K562 (cell line): ENCODE results near the gene ARHGAP31. TPM values are rescaled to one million over a fixed set of nuclear protein-coding genes. Genes with fewer than 3 reads are reported as not detected.

Experiments
- ADNP ChIP-seq: fragments of 200-800 bp; sonication (Bioruptor generic); IDR thresholded peaks from 2 replicates; pipeline ENCODE4 v1.6.1; 2016; ENCODE audit warnings: missing genetic modification characterization, missing compliant biosample characterization
- CBX3 ChIP-seq, 2 experiments: IDR thresholded peaks; 1 replicate in 1 of 2; 2 replicates in 1 of 2; pipeline ENCODE4 v1.6.1; 2012; ENCODE audit warnings: inconsistent platforms in 2 of 2, low read length in 2 of 2, borderline replicate concordance in 1 of 2, control low read depth in 1 of 2
- EP400 ChIP-seq: fragments of 450-650 bp; IDR thresholded peaks from 2 replicates; pipeline ENCODE4 v1.6.1; 2017; ENCODE audit warnings: antibody characterized with exemption, mild to moderate bottlenecking, moderate library complexity
- ESRRA ChIP-seq: fragments of 450-650 bp; IDR thresholded peaks from 2 replicates; pipeline ENCODE4 v1.6.1; 2014; ENCODE audit warnings: low read depth, mild to moderate bottlenecking, moderate library complexity, borderline replicate concordance
- NR4A1 ChIP-seq, 2 experiments: fragments of 250-450 bp in 1 of 2; fragments of 450-650 bp in 1 of 2; sonication (Bioruptor Pico) in 1 of 2; IDR thresholded peaks; 2 replicates each; pipeline versions ENCODE4 v1.4.0 to v1.6.1; 2016 to 2020; ENCODE audit warnings: mild to moderate bottlenecking in 2 of 2, missing compliant biosample characterization in 1 of 2, missing genetic modification characterization in 1 of 2, moderate library complexity in 1 of 2
- RFX5 ChIP-seq: IDR thresholded peaks from 2 replicates; pipeline ENCODE4 v1.6.1; 2011; ENCODE audit warnings: low read depth, mild to moderate bottlenecking, improper control_type of control experiment, low read length
- RHOXF2B ChIP-seq: fragments of 250-450 bp; sonication (Bioruptor Pico); conservative IDR thresholded peaks from 2 replicates; pipeline ENCODE4 v1.5.1; 2021
- SAFB ChIP-seq: fragments of 200-400 bp; formaldehyde crosslinking; IDR thresholded peaks from 2 replicates; pipeline ENCODE4 v1.6.1; 2017; ENCODE audit warnings: low read depth, low read length, borderline replicate concordance
- TOE1 ChIP-seq, 2 experiments: fragments of 450-650 bp in 1 of 2; sonication (generic) in 1 of 2; formaldehyde crosslinking in 1 of 2; IDR thresholded peaks; 2 replicates each; pipeline versions ENCODE4 v1.7.1 to v1.8.0; 2016 to 2022; ENCODE audit warnings: borderline replicate concordance in 2 of 2, mild to moderate bottlenecking in 2 of 2, antibody characterized with exemption in 1 of 2, inconsistent platforms in 1 of 2, low read depth in 1 of 2, missing genetic modification reagents in 1 of 2, moderate library complexity in 1 of 2
- WHSC1 ChIP-seq: IDR thresholded peaks from one replicate; pipeline ENCODE4 v1.6.1; 2012; ENCODE audit warnings: low read length, control low read depth, inconsistent platforms
- ZNF551 ChIP-seq: fragments of 250-450 bp; sonication (Bioruptor Pico); IDR thresholded peaks from 2 replicates; pipeline ENCODE4 v1.5.0; 2021; ENCODE audit warnings: mild to moderate bottlenecking, moderate library complexity
- ZNF695 ChIP-seq: fragments of 450-650 bp; formaldehyde crosslinking; IDR thresholded peaks from 2 replicates; pipeline ENCODE4 v1.4.0; 2020; ENCODE audit warnings: mild to moderate bottlenecking, moderate library complexity
- ZNF707 ChIP-seq: fragments of 250-450 bp; sonication (Bioruptor Pico); conservative IDR thresholded peaks from 2 replicates; pipeline ENCODE4 v1.8.0; 2022; ENCODE audit warnings: inconsistent platforms, mild to moderate bottlenecking, moderate library complexity
- polyA plus RNA-seq, 8 experiments: library from polyadenylated mRNA; depleted of rRNA in 4 of 8; stranded (reverse) in 5 of 8; unstranded in 3 of 8; fragments of >200 nt; fragmentation: Nextera tagmentation in 2 of 8; fragmentation: Illumina TruSeq in 1 of 8; extraction: Ambion mirVana in 2 of 8; extraction: Trizol in 1 of 8; gene quantifications; 2 replicates each; pipeline versions ENCODE4 v1.2.1 to v1.2.3, GENCODE V29; 2011 to 2014; ENCODE audit warnings: inconsistent platforms in 1 of 8, missing spikeins in 1 of 8
- total RNA-seq, 7 experiments: library from RNA; depleted of rRNA in 6 of 7; stranded (reverse); fragments of >200 nt in 6 of 7; fragmentation: Illumina TruSeq in 2 of 7; extraction: Trizol in 2 of 7; gene quantifications; 2 replicates each; pipeline versions ENCODE4 v1.2.1 to v1.2.3, GENCODE V29; 2011 to 2021; ENCODE audit warnings: low replicate concordance in 1 of 7
- TF ChIP-seq, protein P1 (sequence below): fragments of 450-650 bp; IDR thresholded peaks from 2 replicates; pipeline ENCODE4 v1.6.1; 2016; ENCODE audit warnings: borderline replicate concordance
- TF ChIP-seq, protein P2 (sequence below), 3 experiments: IDR thresholded peaks in 2 of 3; conservative IDR thresholded peaks in 1 of 3; 2 replicates each; pipeline ENCODE4 v1.5.1; 2011 to 2012; ENCODE audit warnings: low read length in 3 of 3, mild to moderate bottlenecking in 3 of 3, control low read depth in 2 of 3, improper control_type of control experiment in 1 of 3, inconsistent platforms in 1 of 3, low read depth in 1 of 3, mixed read lengths in 1 of 3, moderate library complexity in 1 of 3; ENCODE audit not compliant: insufficient read depth in 2 of 3
- TF ChIP-seq, protein P3 (sequence below): fragments of 250-450 bp; sonication (Bioruptor Pico); IDR thresholded peaks from 2 replicates; pipeline ENCODE4 v1.8.0; 2021; ENCODE audit warnings: borderline replicate concordance, mild to moderate bottlenecking, moderate library complexity; ENCODE audit not compliant: poor library complexity, severe bottlenecking
- TF ChIP-seq, protein P4 (sequence below): fragments of 450-650 bp; IDR thresholded peaks from 2 replicates; pipeline ENCODE4 v1.6.1; 2014; ENCODE audit warnings: low read depth, mild to moderate bottlenecking, moderate library complexity, borderline replicate concordance
- TF ChIP-seq, protein P5 (sequence below), 3 experiments: fragments of 200-800 bp in 1 of 3; sonication (Bioruptor generic) in 1 of 3; sonication (generic) in 1 of 3; formaldehyde crosslinking in 1 of 3; IDR thresholded peaks; 2 replicates each; pipeline versions ENCODE4 v1.6.1 to v1.8.0; 2016 to 2022; ENCODE audit warnings: mild to moderate bottlenecking in 2 of 3, missing compliant biosample characterization in 2 of 3, missing genetic modification characterization in 2 of 3, missing genetic modification reagents in 1 of 3

Gene ARHGAP31
- total and polyA plus RNA-seq, 9 of the 15 experiments (the other 6 are each of a cell fraction or from before 2014, with no cell fraction given), result under 0.01 to 0.13 (median 0.06) TPM; not detected in 5

DNA sequence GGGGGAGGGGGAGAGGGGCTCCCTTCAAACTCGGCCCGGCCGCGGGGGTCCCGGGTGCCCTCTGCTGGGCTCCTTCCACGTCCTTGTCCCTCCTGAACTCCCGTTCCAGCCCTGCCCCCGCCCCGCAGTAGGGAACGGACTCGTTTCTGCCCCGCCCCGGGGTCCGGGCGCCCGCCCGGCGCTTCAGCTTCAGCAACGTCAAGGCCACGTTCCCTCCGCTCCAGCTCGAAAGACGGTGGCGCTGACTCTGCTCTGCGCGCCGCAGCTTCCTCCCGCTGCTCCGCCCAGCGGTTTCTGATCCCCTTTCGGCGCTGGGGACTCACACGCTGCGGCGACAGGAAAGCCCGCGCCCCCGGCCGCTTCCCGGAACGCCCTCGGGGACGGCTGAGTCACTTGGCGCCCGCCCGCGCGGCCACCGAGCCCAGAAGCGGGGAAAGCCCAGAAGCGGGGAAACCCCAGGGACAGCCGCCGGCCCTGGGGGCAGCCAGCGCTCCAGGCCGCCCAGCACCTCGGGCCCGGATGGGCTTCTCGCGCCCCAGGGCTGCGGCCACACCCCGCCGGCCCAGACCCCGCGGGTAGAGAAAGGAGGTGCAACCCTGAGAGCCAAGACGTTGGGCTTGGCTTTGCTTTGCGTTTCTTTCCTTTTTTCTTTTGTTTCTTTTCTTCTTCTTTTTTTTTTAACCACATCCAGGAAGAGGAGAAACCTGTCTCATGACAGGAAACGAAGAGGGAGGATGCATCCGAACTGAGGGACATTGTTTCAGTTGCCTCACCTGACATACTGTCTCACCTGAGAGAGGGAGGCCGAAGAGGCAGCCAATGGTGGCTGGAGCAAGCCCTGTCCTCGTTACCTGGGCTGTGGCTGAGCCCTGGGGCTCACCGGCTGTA, 28.9 kb downstream of the ARHGAP31 start (continued):
- TF ChIP-seq, protein P1, sequence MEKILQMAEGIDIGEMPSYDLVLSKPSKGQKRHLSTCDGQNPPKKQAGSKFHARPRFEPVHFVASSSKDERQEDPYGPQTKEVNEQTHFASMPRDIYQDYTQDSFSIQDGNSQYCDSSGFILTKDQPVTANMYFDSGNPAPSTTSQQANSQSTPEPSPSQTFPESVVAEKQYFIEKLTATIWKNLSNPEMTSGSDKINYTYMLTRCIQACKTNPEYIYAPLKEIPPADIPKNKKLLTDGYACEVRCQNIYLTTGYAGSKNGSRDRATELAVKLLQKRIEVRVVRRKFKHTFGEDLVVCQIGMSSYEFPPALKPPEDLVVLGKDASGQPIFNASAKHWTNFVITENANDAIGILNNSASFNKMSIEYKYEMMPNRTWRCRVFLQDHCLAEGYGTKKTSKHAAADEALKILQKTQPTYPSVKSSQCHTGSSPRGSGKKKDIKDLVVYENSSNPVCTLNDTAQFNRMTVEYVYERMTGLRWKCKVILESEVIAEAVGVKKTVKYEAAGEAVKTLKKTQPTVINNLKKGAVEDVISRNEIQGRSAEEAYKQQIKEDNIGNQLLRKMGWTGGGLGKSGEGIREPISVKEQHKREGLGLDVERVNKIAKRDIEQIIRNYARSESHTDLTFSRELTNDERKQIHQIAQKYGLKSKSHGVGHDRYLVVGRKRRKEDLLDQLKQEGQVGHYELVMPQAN, result no peak
- TF ChIP-seq RFX5 (no peak), ZNF695 (CRISPR knock-in tag) (no peak), EP400 (peak; percentile 65), ADNP (tag) (no peak), ZNF551 (CRISPR knock-in tag) (no peak), WHSC1 (no peak), TOE1 (IDR thresholded peaks at IDR 0.05; ENCODE audit: borderline replicate concordance) (no peak), TOE1 (CRISPR knock-in tag; IDR thresholded peaks at IDR 0.05; ENCODE audit: borderline replicate concordance, low read depth) (no peak), SAFB (no peak), NR4A1 (CRISPR knock-in tag; IDR thresholded peaks at IDR 0.05) (no peak), NR4A1 (tag; IDR thresholded peaks at IDR 0.05) (no peak), ESRRA (peak; percentile 26; the same call in 1 of the 2 replicates), ZNF707 (CRISPR knock-in tag) (no peak), RHOXF2B (no peak), CBX3 (IDR thresholded peaks at IDR 0.05; ENCODE audit: borderline replicate concordance in 1 of 2, low read length in 2 of 2) (no peak)
- TF ChIP-seq, protein P2, sequence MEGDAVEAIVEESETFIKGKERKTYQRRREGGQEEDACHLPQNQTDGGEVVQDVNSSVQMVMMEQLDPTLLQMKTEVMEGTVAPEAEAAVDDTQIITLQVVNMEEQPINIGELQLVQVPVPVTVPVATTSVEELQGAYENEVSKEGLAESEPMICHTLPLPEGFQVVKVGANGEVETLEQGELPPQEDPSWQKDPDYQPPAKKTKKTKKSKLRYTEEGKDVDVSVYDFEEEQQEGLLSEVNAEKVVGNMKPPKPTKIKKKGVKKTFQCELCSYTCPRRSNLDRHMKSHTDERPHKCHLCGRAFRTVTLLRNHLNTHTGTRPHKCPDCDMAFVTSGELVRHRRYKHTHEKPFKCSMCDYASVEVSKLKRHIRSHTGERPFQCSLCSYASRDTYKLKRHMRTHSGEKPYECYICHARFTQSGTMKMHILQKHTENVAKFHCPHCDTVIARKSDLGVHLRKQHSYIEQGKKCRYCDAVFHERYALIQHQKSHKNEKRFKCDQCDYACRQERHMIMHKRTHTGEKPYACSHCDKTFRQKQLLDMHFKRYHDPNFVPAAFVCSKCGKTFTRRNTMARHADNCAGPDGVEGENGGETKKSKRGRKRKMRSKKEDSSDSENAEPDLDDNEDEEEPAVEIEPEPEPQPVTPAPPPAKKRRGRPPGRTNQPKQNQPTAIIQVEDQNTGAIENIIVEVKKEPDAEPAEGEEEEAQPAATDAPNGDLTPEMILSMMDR (IDR thresholded peaks at IDR 0.05 in 2 of 3, conservative IDR thresholded peaks at IDR 0.05 in 1 of 3; ENCODE audit: insufficient read depth in 2 of 3, low read depth in 1 of 3, low read length in 3 of 3), result no peak
- TF ChIP-seq, protein P3, sequence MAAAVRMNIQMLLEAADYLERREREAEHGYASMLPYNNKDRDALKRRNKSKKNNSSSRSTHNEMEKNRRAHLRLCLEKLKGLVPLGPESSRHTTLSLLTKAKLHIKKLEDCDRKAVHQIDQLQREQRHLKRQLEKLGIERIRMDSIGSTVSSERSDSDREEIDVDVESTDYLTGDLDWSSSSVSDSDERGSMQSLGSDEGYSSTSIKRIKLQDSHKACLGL (CRISPR knock-in tag), result no peak
- TF ChIP-seq, protein P4, sequence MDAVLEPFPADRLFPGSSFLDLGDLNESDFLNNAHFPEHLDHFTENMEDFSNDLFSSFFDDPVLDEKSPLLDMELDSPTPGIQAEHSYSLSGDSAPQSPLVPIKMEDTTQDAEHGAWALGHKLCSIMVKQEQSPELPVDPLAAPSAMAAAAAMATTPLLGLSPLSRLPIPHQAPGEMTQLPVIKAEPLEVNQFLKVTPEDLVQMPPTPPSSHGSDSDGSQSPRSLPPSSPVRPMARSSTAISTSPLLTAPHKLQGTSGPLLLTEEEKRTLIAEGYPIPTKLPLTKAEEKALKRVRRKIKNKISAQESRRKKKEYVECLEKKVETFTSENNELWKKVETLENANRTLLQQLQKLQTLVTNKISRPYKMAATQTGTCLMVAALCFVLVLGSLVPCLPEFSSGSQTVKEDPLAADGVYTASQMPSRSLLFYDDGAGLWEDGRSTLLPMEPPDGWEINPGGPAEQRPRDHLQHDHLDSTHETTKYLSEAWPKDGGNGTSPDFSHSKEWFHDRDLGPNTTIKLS, result no peak
- TF ChIP-seq, protein P5, sequence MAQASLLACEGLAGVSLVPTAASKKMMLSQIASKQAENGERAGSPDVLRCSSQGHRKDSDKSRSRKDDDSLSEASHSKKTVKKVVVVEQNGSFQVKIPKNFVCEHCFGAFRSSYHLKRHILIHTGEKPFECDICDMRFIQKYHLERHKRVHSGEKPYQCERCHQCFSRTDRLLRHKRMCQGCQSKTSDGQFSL (CRISPR knock-in tag; IDR thresholded peaks at IDR 0.05), result no peak
- TF ChIP-seq, protein P5 (tag; IDR thresholded peaks at IDR 0.05), result no peak
